ENCODE measurements around the gene MOV10. TPM values are rescaled to one million over a fixed set of nuclear protein-coding genes. Genes with fewer than 3 reads are reported as not detected.

MOV10 gene
- total and polyA plus RNA-seq, 2 donors (not counting 3 experiments of a cell fraction or from before 2014, with no cell fraction given) = 97.1 to 113 TPM

- no peak overlapping the region for H3K4me3 ChIP-seq (replicated peaks in 1 of 3; ENCODE audit: insufficient read depth in 1 of 3, low read depth in 1 of 3, low read length in 3 of 3)
- ChIA-PET CTCF (interaction anchor here (1.2 kb wide), 1 partner anchor 15 kb away, joined by 4 read pairs; no protein-coding TSS in a partner anchor), POLR2A (no interaction called here)
- no peaks in the 10 kb centered on the region for H3K79me2 ChIP-seq (ENCODE audit: control insufficient read depth, insufficient read depth, low read length)
- no peaks in the 10 kb centered on the region for H3K9me3 ChIP-seq (replicated peaks; ENCODE audit: control insufficient read depth, insufficient read depth, low read length)
- no peak overlapping the region for H3K27ac ChIP-seq (ENCODE audit: insufficient read depth, low read depth, low read length)
- H3K4me2 ChIP-seq (ENCODE audit: insufficient read depth, low read length) = no peak overlapping the region
- no peaks in the 10 kb centered on the region for H3K27me3 ChIP-seq (ENCODE audit: control insufficient read depth in 2 of 2, insufficient read depth in 2 of 2, low read length in 2 of 2)
- no peak for DNase-seq (ENCODE audit: low read depth, low spot score)
- no peaks in the 10 kb centered on the region for H4K20me1 ChIP-seq (replicated peaks; ENCODE audit: control insufficient read depth, extremely low read depth, insufficient read depth, low read length)
- intact Hi-C loops (cut with micrococcal nuclease) = no loop called here
- H3K4me1 ChIP-seq (ENCODE audit: control insufficient read depth, extremely low read depth, insufficient read depth, low read length) = no peaks in the 10 kb centered on the region
- no peak overlapping the region for H3K9ac ChIP-seq (replicated peaks; ENCODE audit: extremely low read depth, insufficient read depth, low read length)
- no TSS peak for BruUV-seq (replicated peaks)
- dilution Hi-C loops (cut with MboI; ENCODE audit: extremely low pct_ligation_motif_present, low sequenced_read_pairs) = no loop called here
- no peak for TF ChIP-seq MAX (IDR thresholded peaks at IDR 0.05; ENCODE audit: insufficient read depth, insufficient read length)
- TF ChIP-seq FOS (IDR thresholded peaks at IDR 0.05; ENCODE audit: borderline replicate concordance, insufficient read depth, low read length) = no peak
- TF ChIP-seq JUN (IDR thresholded peaks at IDR 0.05; ENCODE audit: borderline replicate concordance, insufficient read depth, insufficient read length, low read depth) = no peak
- no peak for TF ChIP-seq POLR2A (IDR thresholded peaks at IDR 0.05; ENCODE audit: low read depth, low read length)
- TF ChIP-seq MYC (IDR thresholded peaks at IDR 0.05; ENCODE audit: low read depth, low read length) = no peak
- TF ChIP-seq CTCF (IDR thresholded peaks at IDR 0.05; ENCODE audit: extremely low read depth in 1 of 2, insufficient read depth in 1 of 2, low read depth in 1 of 2, low read length in 2 of 2) = no peak
- no peak for TF ChIP-seq EZH2 (IDR thresholded peaks at IDR 0.05; ENCODE audit: borderline replicate concordance, low read depth, low read length, severe bottlenecking)
- no peak for TF ChIP-seq POLR2AphosphoS5 (IDR thresholded peaks at IDR 0.05; ENCODE audit: insufficient read depth, low read depth, low read length)
- TF ChIP-seq GATA2 (IDR thresholded peaks at IDR 0.05; ENCODE audit: insufficient read depth, insufficient read length, low read depth, low read length) = no peak
- H3K9me1 ChIP-seq (replicated peaks; ENCODE audit: control insufficient read depth, extremely low read depth, insufficient read depth, low read length) = no peaks in the 10 kb centered on the region
- FAIRE-seq = no peak
- no peak overlapping the region for H2AFZ ChIP-seq (ENCODE audit: low read depth, low read length)
- H3K36me3 ChIP-seq (ENCODE audit: control insufficient read depth in 2 of 2, extremely low read depth in 1 of 2, insufficient read depth in 2 of 2, low read length in 2 of 2) = peaks cover 4 to 7% of the 10 kb centered on the region in 2 experiments
Measured at GRCh38 chr1:112687361-112687760, 12.9 kb downstream of the MOV10 start.
